Suprapubic skin (tissue), 3 donors: ENCODE results near the gene WDR37.

Experiments
- CTCF ChIP-seq, 2 donors: fragments of 200-600 bp in 1 of 2; fragments of 450-650 bp in 1 of 2; sonication (generic) in 1 of 2; IDR thresholded peaks; one replicate each; pipeline ENCODE4 v1.5.1; 2016 to 2019; ENCODE audit warnings: antibody characterized with exemption in 2 of 2, mild to moderate bottlenecking in 1 of 2, moderate library complexity in 1 of 2
- POLR2AphosphoS5 ChIP-seq, 3 donors: sonication (generic); formaldehyde crosslinking; IDR thresholded peaks; one replicate each; pipeline ENCODE4 v1.6.1; 2017; ENCODE audit warnings: antibody characterized with exemption in 3 of 3

GRCh38 chr10:1101946-1102345, 45.8 kb downstream of the WDR37 start:
- TF ChIP-seq CTCF (IDR thresholded peaks at IDR 0.05) = no peak
- TF ChIP-seq POLR2AphosphoS5 (IDR thresholded peaks at IDR 0.05) = no peak
